Heart right ventricle (tissue), 16 donors: Measurements from ENCODE around the gene ANKRD49. TPM values are rescaled to one million over a fixed set of nuclear protein-coding genes. Genes with fewer than 3 reads are reported as not detected.

ENCODE experiments used
- ATAC-seq, 8 donors: fragments of 200-7000 bp; cut with Tn5 transposase; one replicate each; pipeline ENCODE4 v1.9.1; 2020; ENCODE audit warnings: mild to moderate bottlenecking in 8 of 8, moderate library complexity in 8 of 8, moderate number of reproducible peaks in 1 of 8
- DNase-seq, 2 donors: peaks; one replicate each; pipeline ENCODE4 v3.0.0-alpha.2; 2020
- H3K27ac ChIP-seq, 10 donors: fragments of 200-600 bp; sonication (generic) in 2 of 10; one replicate each; pipeline versions ENCODE4 v1.5.0 to v1.8.0; 2020 to 2022; ENCODE audit warnings: mild to moderate bottlenecking in 3 of 10
- H3K27me3 ChIP-seq, 7 donors: fragments of 200-600 bp; one replicate each; pipeline ENCODE4 v1.8.0; 2021 to 2022; ENCODE audit warnings: mild to moderate bottlenecking in 2 of 7
- H3K36me3 ChIP-seq, 9 donors: fragments of 200-600 bp; sonication (generic) in 1 of 9; one replicate each; pipeline versions ENCODE4 v1.5.0 to v1.8.0; 2020 to 2022; ENCODE audit warnings: mild to moderate bottlenecking in 2 of 9
- H3K4me1 ChIP-seq, 9 donors: fragments of 200-600 bp; sonication (generic) in 1 of 9; one replicate each; pipeline versions ENCODE4 v1.5.0 to v1.8.0; 2020 to 2022; ENCODE audit warnings: mild to moderate bottlenecking in 4 of 9
- H3K4me3 ChIP-seq, 10 donors: fragments of 200-600 bp; sonication (generic) in 2 of 10; one replicate each; pipeline versions ENCODE4 v1.5.0 to v1.8.0; 2020 to 2022; ENCODE audit warnings: mild to moderate bottlenecking in 7 of 10, moderate library complexity in 2 of 10
- H3K9me3 ChIP-seq, 11 donors: fragments of 200-600 bp in 10 of 11; sonication (generic) in 2 of 11; one replicate each; pipeline versions ENCODE4 v1.5.0 to v1.8.0; 2013 to 2022; ENCODE audit warnings: mild to moderate bottlenecking in 2 of 11, control low read depth in 1 of 11, moderate library complexity in 1 of 11
- CTCF ChIP-seq, 9 donors: fragments of 200-600 bp; sonication (generic) in 2 of 9; IDR thresholded peaks; one replicate each; pipeline versions ENCODE4 v1.5.0 to v1.8.0; 2021 to 2022; ENCODE audit warnings: antibody characterized with exemption in 9 of 9, mild to moderate bottlenecking in 5 of 9, moderate library complexity in 1 of 9
- whole genome bisulfite sequencing, 2 donors: extraction: QIAGEN DNeasy Blood & Tissue Kit; methylation state at CpG; one replicate each; pipeline ENCODE4 v1.1.7; 2013; ENCODE audit warnings: inconsistent platforms in 1 of 2; 5-methylcytosine and 5-hydroxymethylcytosine counted together
- intact Hi-C, 10 donors: fragments of 100-400 bp; cut with DNase I; formaldehyde crosslinking; loops; one replicate each; pipeline versions ENCODE4 v1.11.1 to v1.14.2; 2022
- polyA plus RNA-seq, 2 donors: library from polyadenylated mRNA; stranded (reverse); fragments of 200-250 nt; gene quantifications; one replicate each; pipeline ENCODE4 v1.2.3, GENCODE V29; 2013
- total RNA-seq, 10 donors: library from RNA; stranded (reverse); fragmentation: NEBNext Ultra II Directional in 3 of 10; extraction: Animal tissue kit (Norgen Biotek cat#: 25700) in 3 of 10; gene quantifications; one replicate each; pipeline versions ENCODE4 v1.2.1 to v1.2.4, GENCODE V29; 2021 to 2023
- donor health status: Arrhythmogenic right ventricular cardiomyopathy.
- donor health status: ischemic (EF 13 %, LVEDD 7.1; RV severe dilation, severe dysfunction).
- donor health status: healthy with polysubstance abuse.
- donor health status: DM: no; HTN: yes; CAD: no.
- donor health status: DM: no; HTN: no; CAD: no.
- donor health status: ischemic (EF 25% LVEDD 6.9; RV normal size, moderate dysfunction).
- donor health status: ischemic (EF 25% LVEDD 5.7; RV mildly dilated, moderate dysfunction).
- donor health status: healthy.
- donor health status: DM: yes; HTN: yes; CAD: no.
- donor health status: Ischemic cardiomyopathy.
- donor health status: ischemic (EF 35%, LVEDD 5.7; RV mildly dilated, moderate dysfunction).
- donor health status: nonischemic (EF 11% LVEDD 7.7; RV severe dilation, severe dysfunction).
- donor health status: DM: yes; HTN: yes; CAD: no.
- donor health status: PGD.
- donor health status: ischemic (EF 29% LVEDD 5.4; RV normal size, mild dysfunction).
- donor health status: nonischemic (EF 23%, LVEDD 6.1; RV moderate dilation, normal function).

The ANKRD49 gene
- total and polyA plus RNA-seq, 12 donors, result 1.9 to 12.8 (median 5.0) TPM

DNA sequence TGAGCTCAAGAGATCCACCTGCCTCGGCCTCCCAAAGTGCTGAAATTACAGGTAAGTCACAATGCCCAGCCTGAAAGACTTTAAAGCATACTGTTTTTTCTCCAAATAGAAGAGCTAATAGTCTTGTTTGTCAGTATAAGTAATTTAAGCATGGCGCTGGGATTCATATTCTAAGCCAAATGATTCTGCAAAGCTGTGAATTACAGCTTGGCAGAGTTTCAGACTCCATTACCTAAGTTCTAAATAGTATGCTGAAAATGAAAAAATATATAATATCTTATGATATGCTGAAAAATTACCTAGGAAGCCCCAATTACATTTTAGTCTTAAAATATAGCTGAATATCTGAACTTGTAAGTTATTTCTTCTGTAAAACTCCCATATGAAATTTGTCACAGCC lies 39.5 kb upstream of the ANKRD49 start:
- H3K27ac ChIP-seq, result no peak overlapping the region
- TF ChIP-seq CTCF (IDR thresholded peaks at IDR 0.05), result no peak
- DNase-seq (no peak), ATAC-seq (no peak)
- intact Hi-C loops, result no loop called here
- H3K27me3 ChIP-seq, result no peaks in the 10 kb centered on the region
- H3K4me3 ChIP-seq, result no peak overlapping the region
- peaks cover 0 to 60% (median 5%) of the 10 kb centered on the region in 9 donors for H3K36me3 ChIP-seq
- H3K4me1 ChIP-seq, result no peaks in the 10 kb centered on the region
- 98 to 99% methylated on average over 2 of the region's 2 CpGs for WGBS, 2 donors
- H3K9me3 ChIP-seq, result peaks cover 0 to 4% (median 0%) of the 10 kb centered on the region in 11 donors

DNA sequence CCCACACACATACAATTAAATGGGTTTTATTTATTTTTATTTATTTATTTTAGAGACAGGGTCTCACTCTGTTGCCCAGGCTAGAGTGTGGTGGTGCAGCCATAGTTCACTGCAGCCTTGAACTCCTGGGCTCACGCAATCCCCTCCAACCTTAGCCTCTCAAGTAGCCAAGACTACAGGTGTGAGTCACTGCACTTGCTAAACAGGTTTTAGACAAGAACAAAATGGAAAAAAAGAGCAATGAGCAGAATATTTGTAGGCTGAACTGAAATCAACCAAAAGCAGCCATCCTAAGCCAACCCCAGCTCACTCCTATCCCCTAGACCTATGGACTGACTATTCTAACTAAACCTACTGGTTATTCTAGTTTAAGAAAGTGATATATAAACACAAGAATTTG lies 37.9 kb upstream of the ANKRD49 start:
- H3K27me3 ChIP-seq, result no peaks in the 10 kb centered on the region
- intact Hi-C loops, result no loop called here
- peaks cover 0 to 76% (median 11%) of the 10 kb centered on the region in 9 donors for H3K36me3 ChIP-seq
- no peak overlapping the region for H3K4me3 ChIP-seq
- H3K9me3 ChIP-seq, result peaks cover 0 to 4% (median 0%) of the 10 kb centered on the region in 11 donors
- ATAC-seq, result no peak
- WGBS, 2 donors, result 95 to 100% methylated on average over 1 of the region's 1 CpG
- no peak for TF ChIP-seq CTCF (IDR thresholded peaks at IDR 0.05)
- DNase-seq, result no peak
- no peak overlapping the region for H3K27ac ChIP-seq
- no peaks in the 10 kb centered on the region for H3K4me1 ChIP-seq

GRCh38 chr11:94457118-94458029 lies 36.4 kb upstream of the ANKRD49 start:
- WGBS, 2 donors, result 84 to 91% methylated on average over 4 of the region's 4 CpGs
- no peak overlapping the region for H3K27ac ChIP-seq
- no peaks in the 10 kb centered on the region for H3K4me1 ChIP-seq
- peaks cover 0 to 82% (median 11%) of the 10 kb centered on the region in 9 donors for H3K36me3 ChIP-seq
- no peak for TF ChIP-seq CTCF (IDR thresholded peaks at IDR 0.05)
- DNase-seq (no peak), ATAC-seq (no peak)
- H3K27me3 ChIP-seq, result no peaks in the 10 kb centered on the region
- H3K9me3 ChIP-seq, result peaks cover 0 to 4% (median 0%) of the 10 kb centered on the region in 11 donors
- H3K4me3 ChIP-seq, result no peak overlapping the region
- intact Hi-C loops, result no loop called here

DNA sequence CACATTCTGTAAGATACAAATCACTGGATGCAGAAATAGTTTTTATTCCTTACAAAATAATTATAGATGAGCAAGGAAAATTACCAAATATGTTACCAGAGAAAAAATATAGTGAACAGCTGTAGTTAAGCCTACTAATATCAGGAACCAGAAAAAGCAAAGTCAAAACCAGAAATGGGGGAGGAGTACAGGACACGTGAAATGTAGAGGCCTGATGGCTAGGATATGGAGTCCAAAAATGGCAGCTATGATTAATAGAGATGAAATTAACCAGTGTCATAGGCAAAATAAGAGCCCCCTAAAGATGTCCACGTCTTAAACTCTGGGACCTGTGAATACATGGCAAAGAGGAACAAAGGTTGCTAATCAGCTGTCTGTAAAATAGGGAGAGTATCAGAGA lies 34.2 kb upstream of the ANKRD49 start:
- H3K36me3 ChIP-seq, result peaks cover 0 to 85% (median 11%) of the 10 kb centered on the region in 9 donors
- H3K4me1 ChIP-seq, result no peaks in the 10 kb centered on the region
- no peak for ATAC-seq
- no peak overlapping the region for H3K27ac ChIP-seq
- WGBS, 2 donors, result 94 to 96% methylated on average over 2 of the region's 2 CpGs
- H3K9me3 ChIP-seq, result no peaks in the 10 kb centered on the region
- intact Hi-C loops, result no loop called here
- H3K27me3 ChIP-seq, result no peaks in the 10 kb centered on the region
- no peak for TF ChIP-seq CTCF (IDR thresholded peaks at IDR 0.05)
- H3K4me3 ChIP-seq, result no peak overlapping the region
- no peak for DNase-seq
